Measurements from ENCODE around the gene MTHFD2. TPM values are rescaled to one million over a fixed set of nuclear protein-coding genes. Genes with fewer than 3 reads are reported as not detected.
"Not testable (repeated sequence)": the region's sequence is repeated elsewhere in the genome, so short reads cannot be mapped to it uniquely, and the experiment has no call there.

MTHFD2 gene
- polyA plus RNA-seq, 4 donors: 23.3 to 30.1 (median 26.9) TPM

GRCh38 chr2:74226648-74227213 lies 28.3 kb downstream of the MTHFD2 start:
- DNase-seq (ENCODE audit: low read depth in 4 of 4, low spot score in 2 of 4): no peak

GRCh38 chr2:74227646-74228045 lies 29.2 kb downstream of the MTHFD2 start:
- DNase-seq (ENCODE audit: low read depth in 4 of 4, low spot score in 2 of 4): no peak

- DNase-seq (ENCODE audit: low read depth in 4 of 4, low spot score in 2 of 4): no peak
Observed at GRCh38 chr2:74228772-74229171, 30.4 kb downstream of the MTHFD2 start.

- DNase-seq (ENCODE audit: low read depth in 4 of 4, low spot score in 2 of 4): not testable (repeated sequence)
Observed at GRCh38 chr2:74229865-74230264, 31.4 kb downstream of the MTHFD2 start.

GRCh38 chr2:74232426-74232825 lies 34.0 kb downstream of the MTHFD2 start:
- DNase-seq (ENCODE audit: low read depth in 4 of 4, low spot score in 2 of 4): no peak

DNA sequence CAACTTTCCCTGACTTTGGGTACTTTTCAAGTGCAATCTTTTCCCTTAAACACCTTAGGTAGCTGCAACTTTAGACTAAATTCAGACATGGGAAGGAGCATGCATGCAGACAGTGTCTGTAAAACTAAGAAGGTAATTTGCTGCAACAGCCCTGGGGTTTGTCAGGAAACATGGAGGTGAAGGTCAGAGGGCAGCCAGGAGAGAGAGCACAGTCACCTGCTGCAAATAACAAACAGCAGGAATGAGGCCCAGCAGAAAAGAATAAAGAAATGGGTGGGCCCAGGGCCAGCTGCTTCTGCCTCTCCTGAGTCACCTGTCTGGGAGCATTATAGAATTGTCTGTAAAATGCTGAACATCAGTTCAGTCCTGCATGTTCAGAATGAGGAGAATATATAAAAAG lies 35.2 kb downstream of the MTHFD2 start:
- no peak for DNase-seq (ENCODE audit: low read depth in 4 of 4, low spot score in 2 of 4)

DNA sequence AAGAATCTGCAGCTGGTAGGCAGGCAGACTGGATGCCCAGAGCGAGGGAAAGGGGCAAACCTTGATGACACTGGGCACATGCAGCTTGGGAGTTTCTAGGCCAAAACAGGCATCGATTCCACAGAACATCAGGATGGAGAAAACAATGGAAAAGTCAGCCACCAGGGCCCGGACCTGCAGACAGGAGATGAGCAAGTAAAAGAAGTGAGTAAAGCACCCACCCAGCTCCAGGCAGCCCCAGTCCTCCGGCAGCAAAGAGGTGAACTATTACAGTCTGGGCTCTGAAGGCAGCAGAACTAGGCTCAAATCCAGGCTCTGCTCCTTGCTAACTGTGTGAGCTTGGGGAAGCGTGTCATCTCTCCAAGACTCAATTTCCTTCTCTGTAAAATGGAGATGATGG lies 36.6 kb downstream of the MTHFD2 start:
- no peak for DNase-seq (ENCODE audit: low read depth in 4 of 4, low spot score in 2 of 4)

GRCh38 chr2:74238879-74239278 lies 40.5 kb downstream of the MTHFD2 start:
- no peak for DNase-seq (ENCODE audit: low read depth in 4 of 4, low spot score in 2 of 4)

- DNase-seq (ENCODE audit: low read depth in 4 of 4, low spot score in 2 of 4): no peak
Observed at GRCh38 chr2:74239346-74239745, 40.9 kb downstream of the MTHFD2 start.

GRCh38 chr2:74242354-74243071 lies 44.1 kb downstream of the MTHFD2 start:
- no peak for DNase-seq (ENCODE audit: low read depth in 4 of 4, low spot score in 2 of 4)

DNA sequence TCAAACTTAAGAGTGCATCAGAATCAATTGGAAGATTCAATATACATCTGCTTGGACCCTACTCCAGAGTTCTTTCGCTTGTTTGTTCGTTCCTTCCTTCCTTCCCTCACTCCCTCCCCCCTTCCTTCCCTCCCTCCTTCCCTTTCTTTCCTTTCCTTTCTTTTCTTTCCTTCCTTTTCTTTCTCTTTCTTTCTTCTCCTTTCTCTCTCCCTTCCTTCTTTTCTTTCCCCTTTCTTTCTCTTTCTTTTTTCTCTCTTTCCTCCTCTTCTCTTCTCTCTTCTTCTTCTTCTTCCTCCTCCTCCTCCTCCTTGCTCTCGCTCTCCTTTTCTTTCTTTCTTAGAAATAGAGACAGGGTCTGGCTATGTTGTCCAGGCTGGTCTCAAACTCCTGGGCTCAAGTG lies 45.9 kb downstream of the MTHFD2 start:
- no peak for DNase-seq (ENCODE audit: low read depth in 4 of 4, low spot score in 2 of 4)

DNA sequence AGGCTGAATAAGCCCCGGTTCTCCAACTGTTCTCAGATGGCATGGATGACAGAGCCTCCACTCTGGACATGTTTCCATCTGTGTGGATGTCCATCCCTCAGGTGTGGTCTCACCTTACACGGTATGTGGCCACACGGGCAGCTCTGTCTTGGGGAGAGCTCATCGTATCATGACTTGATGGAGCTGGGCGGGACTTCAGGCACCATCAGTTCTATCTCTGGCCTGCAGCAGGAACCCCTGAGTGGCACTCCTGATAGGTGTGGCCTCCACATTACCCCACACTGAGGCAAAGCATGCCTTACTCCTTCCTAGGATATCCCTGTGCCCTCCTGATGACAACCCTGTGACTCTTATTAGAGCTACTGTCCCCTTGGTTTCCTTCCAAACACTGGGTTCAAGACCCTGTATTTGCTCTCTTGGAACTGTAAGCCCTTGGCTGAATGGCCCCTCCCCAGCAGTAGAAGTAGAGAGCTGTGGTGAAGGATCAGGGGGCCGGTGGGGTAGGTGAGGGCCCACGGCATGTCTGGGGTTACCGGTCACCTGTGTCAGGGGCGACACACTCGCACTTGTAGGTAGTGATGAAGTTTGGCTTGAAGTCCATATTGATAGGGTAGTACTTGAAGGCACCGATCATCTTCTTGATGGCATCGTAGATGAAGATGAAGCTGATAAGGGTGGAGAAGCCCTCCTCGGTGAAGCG lies 48.2 kb downstream of the MTHFD2 start:
- no peak for DNase-seq (ENCODE audit: low read depth in 4 of 4, low spot score in 2 of 4)

DNA sequence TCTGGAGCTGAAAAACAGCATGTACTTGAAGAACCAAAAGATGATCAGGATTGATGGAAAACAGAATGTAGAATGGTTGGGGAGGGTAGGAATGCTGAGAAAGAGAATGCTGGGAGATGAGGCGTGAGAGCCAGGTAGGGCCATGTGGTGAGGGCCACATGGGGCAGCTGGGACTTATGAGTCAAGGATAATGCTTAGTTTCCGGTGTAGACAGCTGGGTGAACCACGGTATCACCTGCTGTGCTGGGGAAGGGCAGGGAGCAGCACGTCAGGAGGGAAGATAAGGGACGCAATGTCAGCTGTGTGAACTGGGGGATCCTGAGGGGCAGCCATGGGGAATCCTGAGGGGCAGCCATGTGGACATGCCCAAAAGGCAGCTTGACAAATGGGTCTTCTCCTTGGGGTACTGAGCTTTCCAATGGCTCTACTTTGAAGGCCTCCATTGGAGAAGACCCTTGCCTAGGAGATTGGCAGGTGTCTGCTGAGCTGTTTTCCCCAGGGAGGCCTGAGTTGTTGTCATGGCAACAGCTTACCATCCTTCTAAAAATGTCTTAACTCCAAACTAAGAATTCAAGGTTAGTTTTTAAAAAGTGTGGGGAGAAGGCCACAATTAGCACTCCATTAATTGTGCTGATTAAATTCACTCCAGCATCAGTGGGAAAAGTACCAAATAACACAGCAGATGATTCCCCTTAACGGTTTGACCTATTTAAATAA lies 51.1 kb downstream of the MTHFD2 start:
- DNase-seq (ENCODE audit: low read depth in 4 of 4, low spot score in 2 of 4): no peak

DNA sequence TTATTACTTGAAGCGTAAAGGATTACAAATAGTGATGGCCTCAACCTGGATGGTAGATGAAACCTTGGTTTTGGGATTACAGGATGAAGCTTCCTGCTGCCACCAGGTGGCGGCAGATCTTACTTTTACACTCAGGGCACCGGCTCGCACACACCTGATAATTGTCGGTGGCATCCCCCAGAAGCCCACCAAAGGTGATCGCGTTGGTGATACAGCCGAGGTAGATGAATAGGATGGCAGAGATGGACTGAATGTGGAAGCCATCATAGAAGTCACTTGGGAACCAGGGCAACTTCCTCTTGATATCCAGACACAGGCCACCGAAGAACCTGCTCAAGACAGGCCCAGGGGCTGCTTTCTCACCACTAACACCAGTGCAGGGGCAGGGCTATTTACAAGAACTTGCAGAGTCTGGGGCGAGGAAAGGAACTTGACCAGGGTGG lies 51.8 kb downstream of the MTHFD2 start:
- peak in 3 of 4 donors; percentile 15 to 31 (median 23) for DNase-seq (ENCODE audit: low read depth in 4 of 4, low spot score in 2 of 4)

GRCh38 chr2:74252036-74252435 lies 53.6 kb downstream of the MTHFD2 start:
- DNase-seq (ENCODE audit: low read depth in 4 of 4, low spot score in 2 of 4): no peak

GRCh38 chr2:74252862-74253261 lies 54.4 kb downstream of the MTHFD2 start:
- no peak for DNase-seq (ENCODE audit: low read depth in 4 of 4, low spot score in 2 of 4)

DNA sequence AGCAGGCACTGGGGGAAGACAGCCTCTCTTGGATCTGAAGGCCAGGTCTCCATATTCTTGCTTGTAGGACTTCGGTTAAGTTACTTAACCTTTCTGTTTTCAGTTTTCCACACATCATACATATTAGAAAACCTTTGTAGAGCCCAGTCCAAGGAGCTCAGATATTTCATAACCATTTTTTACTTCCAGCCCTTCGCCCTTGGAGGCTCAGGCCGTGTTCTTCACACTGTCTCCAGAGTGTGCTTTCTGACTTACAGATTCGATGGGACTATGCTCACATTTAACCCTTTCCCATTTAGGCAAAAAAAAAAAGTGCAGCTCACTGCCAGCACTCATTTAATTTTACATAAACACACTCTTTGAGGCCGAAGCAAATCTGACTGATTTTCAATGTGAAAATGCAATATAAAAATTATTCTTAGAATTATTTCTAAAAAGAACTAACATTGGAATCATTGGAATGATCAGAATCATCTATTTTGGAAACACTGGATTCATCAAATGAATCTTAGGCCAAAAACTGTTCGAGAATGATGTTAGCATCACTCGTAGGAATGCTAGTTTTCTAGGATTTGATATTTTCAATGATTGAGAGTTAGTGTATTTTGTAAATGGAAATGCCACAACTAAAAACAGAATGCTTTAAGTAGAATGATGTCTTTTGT lies 55.0 kb downstream of the MTHFD2 start:
- no peak for DNase-seq (ENCODE audit: low read depth in 4 of 4, low spot score in 2 of 4)

- no peak for DNase-seq (ENCODE audit: low read depth in 4 of 4, low spot score in 2 of 4)
Observed at GRCh38 chr2:74253971-74254310, 55.5 kb downstream of the MTHFD2 start.

- no peak for DNase-seq (ENCODE audit: low read depth in 4 of 4, low spot score in 2 of 4)
Observed at GRCh38 chr2:74255660-74256213, 57.3 kb downstream of the MTHFD2 start.

- DNase-seq (ENCODE audit: low read depth in 4 of 4, low spot score in 2 of 4): no peak
Observed at GRCh38 chr2:74259191-74259590, 60.8 kb downstream of the MTHFD2 start.

Data from left renal cortex interstitium (tissue), 4 donors.